Brain microvascular endothelial cell (primary cell): ENCODE results near the gene ICAM4.

Experiments used
- DNase-seq: peaks from one replicate; pipeline ENCODE4 v3.0.0-alpha.2; 2020
- H3K27ac ChIP-seq: fragments of 250-450 bp; sonication (Bioruptor Pico); 2 replicates; pipeline ENCODE4 v1.5.1; 2020; ENCODE audit warnings: mild to moderate bottlenecking, moderate library complexity
- H3K27me3 ChIP-seq: fragments of 250-450 bp; sonication (Bioruptor Pico); replicated peaks from 2 replicates; pipeline ENCODE4 v1.5.1; 2020; ENCODE audit warnings: mild to moderate bottlenecking
- H3K36me3 ChIP-seq: fragments of 250-450 bp; sonication (Bioruptor Pico); replicated peaks from 2 replicates; pipeline ENCODE4 v1.5.1; 2020; ENCODE audit warnings: mild to moderate bottlenecking
- H3K4me3 ChIP-seq: 2 replicates; pipeline ENCODE4 v1.5.1; 2011; ENCODE audit warnings: low read depth, mild to moderate bottlenecking, control low read depth, low read length, moderate library complexity
- CTCF ChIP-seq: IDR thresholded peaks from 2 replicates; pipeline ENCODE4 v1.5.1; 2011; ENCODE audit warnings: low read depth, mild to moderate bottlenecking, moderate library complexity, low read length, control low read depth, inconsistent platforms; ENCODE audit errors: missing control alignments
- in situ Hi-C: cut with HindIII; loops from 2 replicates; pipeline ENCODE4 v1.10.0; 2017; ENCODE audit warnings: low sequenced_read_pairs, low pct_ligation_motif_present

Gene ICAM4

DNA sequence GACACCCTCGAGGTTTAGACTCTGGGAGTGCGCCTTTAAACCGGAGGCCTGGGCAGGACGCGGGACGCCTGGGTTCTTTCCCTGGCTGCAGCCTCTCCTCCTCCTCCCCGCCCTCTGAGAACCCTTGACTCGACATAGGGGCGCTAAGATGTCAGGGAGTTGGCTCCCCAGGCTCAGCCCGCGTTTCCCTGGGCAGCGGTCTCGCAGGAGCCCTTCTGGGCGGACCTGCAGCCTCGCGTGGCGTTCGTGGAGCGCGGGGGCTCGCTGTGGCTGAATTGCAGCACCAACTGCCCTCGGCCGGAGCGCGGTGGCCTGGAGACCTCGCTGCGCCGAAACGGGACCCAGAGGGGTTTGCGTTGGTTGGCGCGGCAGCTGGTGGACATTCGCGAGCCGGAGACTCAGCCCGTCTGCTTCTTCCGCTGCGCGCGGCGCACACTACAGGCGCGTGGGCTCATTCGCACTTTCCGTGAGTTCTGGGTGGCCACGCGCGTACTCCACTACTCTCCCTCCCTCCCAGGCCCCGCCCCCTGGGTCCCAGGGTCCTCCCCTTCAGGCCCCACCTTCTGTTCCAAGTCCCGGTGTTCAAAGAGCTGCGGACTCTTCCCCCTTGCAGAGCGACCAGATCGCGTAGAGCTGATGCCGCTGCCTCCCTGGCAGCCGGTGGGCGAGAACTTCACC is 4.3 kb downstream of the ICAM4 start:
- Histone ChIP-seq H3K36me3 (no peaks in the 10 kb centered on the region), H3K27me3 (peaks cover 58% of the 10 kb centered on the region), H3K27ac (no peak overlapping the region), H3K4me3 (peak overlapping the region; percentile 39)
- in situ Hi-C loops, result no loop called here
- no peak for DNase-seq
- no peak for TF ChIP-seq CTCF

- TF ChIP-seq CTCF, result no peak
- H3K27me3 ChIP-seq, result peaks cover 60% of the 10 kb centered on the region
- H3K36me3 ChIP-seq, result no peaks in the 10 kb centered on the region
- peak overlapping the region; percentile 39 for H3K4me3 ChIP-seq
- no peak overlapping the region for H3K27ac ChIP-seq
- in situ Hi-C loops, result no loop called here
- DNase-seq, result no peak
These were observed 4.9 kb downstream of the ICAM4 start for GRCh38 chr19:10291554-10292205.

DNA sequence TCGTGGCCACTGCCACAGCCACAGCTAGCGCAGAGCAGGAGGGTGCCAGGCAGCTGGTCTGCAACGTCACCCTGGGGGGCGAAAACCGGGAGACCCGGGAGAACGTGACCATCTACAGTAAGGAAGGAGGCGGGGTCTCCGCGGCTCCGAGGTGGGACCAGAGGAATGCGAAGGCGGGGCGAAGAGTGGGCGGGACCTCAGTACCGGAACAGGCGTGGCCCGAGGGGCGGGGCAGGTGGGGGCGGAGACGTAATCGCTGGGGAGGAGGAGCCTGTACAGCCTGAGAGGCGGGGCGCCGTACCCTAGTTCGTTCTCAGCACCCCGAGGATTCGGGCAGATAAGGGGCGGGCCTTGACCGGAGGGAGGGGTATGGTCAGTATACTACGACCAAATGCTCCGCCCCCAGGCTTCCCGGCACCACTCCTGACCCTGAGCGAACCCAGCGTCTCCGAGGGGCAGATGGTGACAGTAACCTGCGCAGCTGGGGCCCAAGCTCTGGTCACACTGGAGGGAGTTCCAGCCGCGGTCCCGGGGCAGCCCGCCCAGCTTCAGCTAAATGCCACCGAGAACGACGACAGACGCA is 5.5 kb downstream of the ICAM4 start:
- no peak for TF ChIP-seq CTCF
- Histone ChIP-seq H3K36me3 (no peaks in the 10 kb centered on the region), H3K4me3 (peak overlapping the region; percentile 39), H3K27me3 (peaks cover 60% of the 10 kb centered on the region), H3K27ac (no peak overlapping the region)
- no peak for DNase-seq
- in situ Hi-C loops, result no loop called here

- Histone ChIP-seq H3K27me3 (peaks cover 60% of the 10 kb centered on the region), H3K27ac (no peak overlapping the region), H3K4me3 (no peak overlapping the region), H3K36me3 (no peaks in the 10 kb centered on the region)
- in situ Hi-C loops, result no loop called here
- DNase-seq, result no peak
- no peak for TF ChIP-seq CTCF
These were observed 6.3 kb downstream of the ICAM4 start for GRCh38 chr19:10292789-10293636.

- no peak for DNase-seq
- H3K27me3 ChIP-seq, result peaks cover 60% of the 10 kb centered on the region
- in situ Hi-C loops, result no loop called here
- no peak for TF ChIP-seq CTCF
- H3K27ac ChIP-seq, result no peak overlapping the region
- H3K4me3 ChIP-seq, result no peak overlapping the region
- H3K36me3 ChIP-seq, result no peaks in the 10 kb centered on the region
These were observed 7.0 kb downstream of the ICAM4 start for GRCh38 chr19:10293637-10294367.
